ENCODE data around the gene ZNF648.
"Not testable (repeated sequence)": the region's sequence is repeated elsewhere in the genome, so short reads cannot be mapped to it uniquely, and the experiment has no call there.

ZNF648 gene

DNA sequence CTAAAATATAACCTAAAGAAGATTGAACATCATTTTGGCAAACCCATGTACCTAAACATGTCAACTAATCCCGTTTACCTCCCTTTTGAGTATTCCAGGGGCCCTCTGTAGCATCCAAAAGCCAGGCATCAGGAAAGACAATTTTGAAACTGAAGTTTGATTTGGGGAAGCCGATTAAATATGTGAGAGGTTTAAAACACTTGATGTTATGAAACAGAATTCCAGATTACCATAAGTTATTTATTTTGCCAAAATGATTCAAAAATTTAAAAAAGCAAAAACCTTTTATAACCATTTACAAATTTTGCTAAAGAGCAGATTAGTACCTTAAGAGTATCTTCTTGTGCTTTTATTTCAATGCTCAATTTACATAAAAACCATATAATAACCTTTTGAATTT, 23.3 kb downstream of the ZNF648 start:
- no peak overlapping the region for H3K4me3 ChIP-seq (ENCODE audit: low read length)
- DNase-seq (ENCODE audit: low read depth): no peak
- TF ChIP-seq, protein P1, sequence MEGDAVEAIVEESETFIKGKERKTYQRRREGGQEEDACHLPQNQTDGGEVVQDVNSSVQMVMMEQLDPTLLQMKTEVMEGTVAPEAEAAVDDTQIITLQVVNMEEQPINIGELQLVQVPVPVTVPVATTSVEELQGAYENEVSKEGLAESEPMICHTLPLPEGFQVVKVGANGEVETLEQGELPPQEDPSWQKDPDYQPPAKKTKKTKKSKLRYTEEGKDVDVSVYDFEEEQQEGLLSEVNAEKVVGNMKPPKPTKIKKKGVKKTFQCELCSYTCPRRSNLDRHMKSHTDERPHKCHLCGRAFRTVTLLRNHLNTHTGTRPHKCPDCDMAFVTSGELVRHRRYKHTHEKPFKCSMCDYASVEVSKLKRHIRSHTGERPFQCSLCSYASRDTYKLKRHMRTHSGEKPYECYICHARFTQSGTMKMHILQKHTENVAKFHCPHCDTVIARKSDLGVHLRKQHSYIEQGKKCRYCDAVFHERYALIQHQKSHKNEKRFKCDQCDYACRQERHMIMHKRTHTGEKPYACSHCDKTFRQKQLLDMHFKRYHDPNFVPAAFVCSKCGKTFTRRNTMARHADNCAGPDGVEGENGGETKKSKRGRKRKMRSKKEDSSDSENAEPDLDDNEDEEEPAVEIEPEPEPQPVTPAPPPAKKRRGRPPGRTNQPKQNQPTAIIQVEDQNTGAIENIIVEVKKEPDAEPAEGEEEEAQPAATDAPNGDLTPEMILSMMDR (IDR thresholded peaks at IDR 0.05; ENCODE audit: insufficient read depth, low read depth, low read length, missing control alignments): no peak

DNA sequence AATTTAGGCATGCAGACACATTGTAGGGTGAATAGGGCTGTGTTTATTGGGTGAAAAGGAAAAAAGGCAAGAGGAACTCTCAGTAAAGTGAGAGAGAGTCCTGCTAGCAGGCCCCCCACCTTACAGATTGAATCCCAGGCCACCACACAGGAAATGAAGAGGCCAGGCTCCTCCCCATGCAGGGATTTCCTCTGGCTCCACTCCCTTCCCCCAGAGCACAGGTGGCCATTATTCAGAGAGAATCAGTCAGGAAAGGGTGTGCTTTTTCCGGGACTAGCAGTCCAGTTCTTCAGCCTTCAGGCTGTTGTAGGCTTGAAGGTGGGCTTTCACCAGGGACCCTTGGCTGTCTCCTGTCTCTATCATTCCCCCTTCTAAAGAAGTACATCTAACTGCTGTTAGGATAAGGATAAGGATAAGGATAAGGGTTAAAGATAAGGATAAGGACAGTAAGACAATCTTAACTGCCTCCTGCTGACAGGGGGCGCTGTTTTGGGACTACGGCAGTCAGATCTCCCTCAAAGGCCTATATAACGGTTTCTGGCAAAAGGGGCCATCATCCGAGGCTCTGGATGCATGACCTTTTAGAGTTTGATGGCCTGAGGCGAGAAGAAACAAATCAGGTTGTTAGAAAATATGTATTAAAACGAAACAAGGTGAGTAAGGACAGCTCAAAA, 26.3 kb downstream of the ZNF648 start:
- no peak overlapping the region for H3K4me3 ChIP-seq (ENCODE audit: low read length)
- TF ChIP-seq, protein P1 (IDR thresholded peaks at IDR 0.05; ENCODE audit: insufficient read depth, low read depth, low read length, missing control alignments): no peak
- no peak for DNase-seq (ENCODE audit: low read depth)

DNA sequence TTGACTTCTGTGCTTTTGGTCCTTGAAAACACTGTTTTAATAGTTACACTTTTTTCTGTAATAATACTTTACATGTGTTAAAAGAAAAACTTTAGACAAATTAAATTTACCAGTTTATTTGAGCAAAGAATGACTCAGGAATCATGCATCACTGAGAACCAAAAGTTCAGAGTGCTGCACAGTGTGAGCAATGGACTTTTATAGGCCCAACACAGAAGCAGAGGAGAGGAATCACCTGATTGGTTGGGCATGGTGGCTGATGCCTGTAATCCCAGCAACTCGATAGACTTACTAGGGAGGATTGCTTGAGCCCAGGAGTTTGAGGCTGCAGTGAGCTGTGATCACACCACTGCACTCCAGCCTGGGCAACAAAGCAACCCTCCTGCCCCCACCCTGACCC, 29.3 kb downstream of the ZNF648 start:
- H3K4me3 ChIP-seq (ENCODE audit: low read length): no peak overlapping the region
- DNase-seq (ENCODE audit: low read depth): peak; percentile 18
- TF ChIP-seq, protein P1 (IDR thresholded peaks at IDR 0.05; ENCODE audit: insufficient read depth, low read depth, low read length, missing control alignments): no peak

DNA sequence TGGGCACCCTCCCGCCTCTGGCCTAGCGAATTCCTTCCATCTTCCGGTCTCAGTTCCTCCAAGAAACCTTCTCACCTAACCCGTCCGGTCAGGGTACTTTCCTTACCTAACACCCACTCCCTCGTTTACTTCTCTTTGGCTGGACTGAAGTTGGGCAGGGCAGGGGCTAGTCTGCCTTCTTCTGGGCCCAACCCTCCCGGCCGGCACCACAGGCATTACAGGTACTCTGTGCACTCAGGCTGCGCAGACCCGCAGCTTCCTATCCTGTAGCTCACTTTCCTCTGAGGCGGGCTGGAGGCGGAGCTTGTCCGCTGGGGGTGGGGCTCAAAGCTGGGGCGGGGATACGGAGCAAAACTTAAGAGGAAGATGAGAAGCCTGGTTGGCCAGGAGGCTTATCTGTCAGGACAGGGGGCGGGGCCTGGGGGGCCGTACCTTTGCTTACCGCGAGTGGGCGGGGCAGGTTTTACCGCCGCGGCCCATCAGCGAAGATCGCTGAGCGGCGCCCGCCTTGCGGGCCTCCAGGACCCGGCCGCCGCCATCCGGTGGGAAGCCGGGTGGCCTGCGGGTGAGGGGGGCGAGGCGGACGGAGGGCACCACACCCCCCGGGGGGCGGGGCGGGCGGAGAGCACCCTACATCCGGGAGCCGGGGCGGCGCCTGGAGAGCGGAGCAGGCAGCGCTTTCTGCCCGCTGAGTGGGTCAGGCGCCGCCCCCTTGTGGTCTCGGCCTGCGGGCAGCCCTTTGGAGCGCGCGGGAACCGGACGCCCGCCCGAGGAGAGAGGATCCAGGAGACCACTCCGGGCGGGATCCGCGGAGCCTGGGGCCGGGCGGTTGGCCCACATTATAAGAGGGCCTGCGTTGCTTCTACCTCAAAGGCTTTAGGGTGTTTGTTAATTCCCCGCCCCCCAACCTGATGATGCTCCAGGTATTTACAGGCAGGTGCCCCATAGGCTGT, 31.9 kb downstream of the ZNF648 start:
- TF ChIP-seq, protein P1 (IDR thresholded peaks at IDR 0.05; ENCODE audit: insufficient read depth, low read depth, low read length, missing control alignments): peak; percentile 24
- H3K4me3 ChIP-seq (ENCODE audit: low read length): peak overlapping the region; percentile 57
- DNase-seq (ENCODE audit: low read depth): peak; percentile 98

DNA sequence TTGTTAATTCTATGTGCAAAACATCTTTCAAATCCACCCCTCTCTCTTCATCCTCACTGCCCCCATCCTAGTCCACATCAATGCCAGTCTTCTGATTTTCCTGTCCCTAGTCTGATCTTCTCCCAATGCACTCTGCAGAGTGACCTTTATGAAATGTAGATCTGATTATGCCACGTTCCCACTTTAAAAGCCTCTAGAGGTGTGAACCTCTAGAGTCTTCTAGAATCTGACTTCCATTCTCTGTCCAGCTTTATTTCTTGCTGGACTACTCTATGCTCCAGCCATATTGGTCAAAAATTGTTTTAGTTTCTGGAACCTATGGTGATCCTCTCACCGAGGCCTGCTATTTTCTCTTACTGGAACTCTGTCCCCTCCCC, 32.5 kb downstream of the ZNF648 start:
- peak overlapping the region; percentile 57 for H3K4me3 ChIP-seq (ENCODE audit: low read length)
- no peak for DNase-seq (ENCODE audit: low read depth)
- TF ChIP-seq, protein P1 (IDR thresholded peaks at IDR 0.05; ENCODE audit: insufficient read depth, low read depth, low read length, missing control alignments): no peak

DNA sequence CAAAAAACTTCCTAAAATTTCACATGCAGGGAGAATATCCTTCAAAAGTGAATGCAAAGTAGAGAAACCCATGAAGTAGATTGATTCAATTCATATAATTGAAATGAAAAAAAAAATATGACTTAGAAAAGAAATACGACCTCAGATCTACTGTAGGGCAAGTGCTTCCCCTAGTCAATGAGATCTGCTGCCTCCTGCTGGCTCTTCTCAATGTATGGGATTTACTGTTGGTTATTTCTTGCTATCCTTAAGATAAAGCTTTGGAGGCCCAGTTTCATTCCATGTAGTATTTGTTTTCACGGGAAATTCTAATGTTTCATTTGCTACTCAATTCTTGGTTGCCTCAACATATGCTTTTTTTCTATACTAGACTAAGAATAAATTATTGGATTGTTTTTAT, 46.2 kb downstream of the ZNF648 start:
- TF ChIP-seq, protein P1 (IDR thresholded peaks at IDR 0.05; ENCODE audit: insufficient read depth, low read depth, low read length, missing control alignments): peak; percentile 6
- no peak overlapping the region for H3K4me3 ChIP-seq (ENCODE audit: low read length)
- DNase-seq (ENCODE audit: low read depth): peak; percentile 9

DNA sequence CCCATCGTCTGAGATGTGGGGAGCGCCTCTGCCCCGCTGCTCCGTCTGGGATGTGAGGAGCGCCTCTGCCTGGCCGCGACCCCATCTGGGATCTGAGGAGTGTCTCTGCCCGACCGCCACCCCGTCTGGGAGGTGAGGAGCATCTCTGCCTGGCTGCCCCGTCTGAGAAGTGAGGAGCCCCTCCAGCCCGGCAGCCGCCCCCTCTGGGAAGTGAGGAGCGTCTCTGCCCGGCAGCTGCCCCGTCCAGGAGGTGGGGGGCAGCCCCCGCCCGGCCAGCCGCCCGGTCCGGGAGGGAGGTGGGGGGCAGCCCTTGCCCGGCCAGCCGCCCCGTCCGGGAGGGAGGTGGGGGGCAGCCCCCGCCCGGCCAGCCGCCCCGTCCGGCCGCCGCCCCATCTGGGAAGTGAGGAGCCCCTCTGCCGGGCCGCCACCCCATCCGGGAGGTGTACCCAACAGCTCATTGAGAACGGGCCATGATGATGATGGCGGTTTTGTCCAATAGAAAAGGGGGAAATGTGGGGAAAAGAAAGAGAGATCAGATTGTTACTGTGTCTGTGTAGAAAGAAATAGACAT, 50.6 kb downstream of the ZNF648 start:
- not testable (repeated sequence) for DNase-seq (ENCODE audit: low read depth); H3K4me3 ChIP-seq (ENCODE audit: low read length)

DNA sequence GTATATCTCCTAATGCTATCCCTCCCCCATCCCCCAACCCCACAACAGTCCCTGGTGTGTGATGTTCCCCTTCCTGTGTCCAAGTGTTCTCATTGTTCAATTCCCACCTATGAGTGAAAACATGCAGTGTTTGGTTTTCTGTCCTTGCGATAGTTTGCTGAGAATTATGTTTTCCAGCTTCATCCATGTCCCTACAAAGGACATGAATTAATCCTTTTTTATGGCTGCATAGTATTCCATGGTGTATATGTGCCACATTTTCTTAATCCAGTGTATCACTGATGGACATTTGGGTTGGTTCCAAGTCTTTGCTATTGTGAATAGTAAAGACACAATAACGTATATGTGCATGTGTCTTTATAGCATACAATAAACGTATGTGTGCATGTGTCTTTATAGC, 56.1 kb downstream of the ZNF648 start:
- not testable (repeated sequence) for DNase-seq (ENCODE audit: low read depth)

More for the DNA sequence above, 56.1 kb downstream of the ZNF648 start:
- not testable (repeated sequence) for H3K4me3 ChIP-seq (ENCODE audit: low read length)

Data from epithelial cell of esophagus (primary cell).